ENCODE measurements around the gene CD47. TPM values are rescaled to one million over a fixed set of nuclear protein-coding genes. Genes with fewer than 3 reads are reported as not detected.

CD47 gene
- total and polyA plus RNA-seq, 7 donors = 10.8 to 74.9 (median 61.4) TPM

- Histone ChIP-seq H3K4me3 (no peak overlapping the region), H3K4me1 (no peaks in the 10 kb centered on the region), H3K27ac (no peak overlapping the region), H3K36me3 (no peaks in the 10 kb centered on the region), H3K9me3 (no peaks in the 10 kb centered on the region), H3K27me3 (no peaks in the 10 kb centered on the region)
- intact Hi-C loops (cut with DNase I) = no loop called here
- no peak for DNase-seq
- WGBS, 2 donors = 96 to 97% methylated on average over 2 of the region's 2 CpGs
- TF ChIP-seq POLR2A (IDR thresholded peaks at IDR 0.05) = no peak
- TF ChIP-seq CTCF (IDR thresholded peaks at IDR 0.05) = no peak
- TF ChIP-seq EP300 (IDR thresholded peaks at IDR 0.05) = no peak
- TF ChIP-seq POLR2AphosphoS5 (IDR thresholded peaks at IDR 0.05) = no peak
These were observed 61.9 kb downstream of the CD47 start for GRCh38 chr3:108028896-108029295.

DNA sequence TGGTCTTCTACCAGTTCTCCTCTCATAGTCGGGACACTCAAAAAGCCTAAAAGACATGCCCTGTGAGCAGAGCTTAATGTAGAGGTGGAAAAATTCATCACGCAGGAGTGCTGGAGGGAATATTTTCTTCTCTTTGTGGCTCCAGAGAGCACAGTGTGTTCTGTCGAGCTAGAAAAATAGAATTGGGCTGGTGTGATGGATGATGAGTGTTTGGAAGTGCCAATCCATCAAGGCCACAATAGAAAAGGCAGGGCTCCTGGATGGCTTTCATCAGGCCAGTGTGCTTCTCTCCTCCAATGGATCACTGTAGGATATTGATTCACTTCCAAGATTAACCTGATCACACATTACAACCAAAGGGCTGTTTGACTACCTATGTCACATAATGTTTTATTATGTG, 65.7 kb downstream of the CD47 start:
- 94 to 97% methylated on average over 3 of the region's 3 CpGs for WGBS, 2 donors
- Histone ChIP-seq H3K4me1 (no peaks in the 10 kb centered on the region), H3K27me3 (no peaks in the 10 kb centered on the region), H3K36me3 (no peaks in the 10 kb centered on the region), H3K9me3 (no peaks in the 10 kb centered on the region), H3K4me3 (no peak overlapping the region), H3K27ac (no peak overlapping the region)
- DNase-seq = no peak
- intact Hi-C loops (cut with DNase I) = no loop called here
- TF ChIP-seq POLR2AphosphoS5 (IDR thresholded peaks at IDR 0.05) = no peak
- no peak for TF ChIP-seq EP300 (IDR thresholded peaks at IDR 0.05)
- TF ChIP-seq CTCF (IDR thresholded peaks at IDR 0.05) = no peak
- TF ChIP-seq POLR2A (IDR thresholded peaks at IDR 0.05) = no peak

DNA sequence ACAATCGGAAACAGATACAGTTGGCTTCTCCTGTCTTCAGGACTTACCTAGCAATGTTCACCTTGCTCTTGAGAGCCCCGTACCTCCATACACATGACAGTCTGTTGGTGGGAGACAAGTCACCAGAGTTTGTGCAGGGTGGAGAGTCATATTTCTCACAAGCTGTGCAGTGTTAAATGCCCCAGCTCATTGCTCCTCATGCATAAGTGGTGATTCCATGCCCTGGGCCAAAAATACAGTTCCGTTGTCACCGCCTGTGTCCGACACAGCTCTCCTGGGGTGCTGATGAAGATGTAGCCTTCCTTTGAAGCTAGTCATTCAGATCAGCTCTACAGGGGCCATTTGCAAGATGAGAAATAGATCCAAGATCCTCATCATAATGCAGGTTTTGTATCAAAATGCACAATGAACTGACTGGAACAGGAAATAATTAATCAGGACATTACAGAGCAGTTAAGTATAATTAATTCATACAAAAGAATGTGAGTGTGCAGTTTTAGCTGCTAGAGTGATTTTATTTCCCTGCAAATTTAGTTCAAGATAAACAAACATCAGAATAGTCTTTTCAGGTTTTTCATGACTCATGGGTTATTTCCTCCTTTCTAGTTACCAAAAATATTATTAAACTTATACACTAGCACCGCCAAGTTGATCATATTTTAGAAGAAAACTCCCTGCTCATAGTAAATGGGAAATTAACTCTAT, 66.5 kb downstream of the CD47 start:
- no peak for TF ChIP-seq EP300 (IDR thresholded peaks at IDR 0.05)
- no peak for TF ChIP-seq POLR2A (IDR thresholded peaks at IDR 0.05)
- TF ChIP-seq CTCF (IDR thresholded peaks at IDR 0.05) = no peak
- no peak for TF ChIP-seq POLR2AphosphoS5 (IDR thresholded peaks at IDR 0.05)
- H3K36me3 ChIP-seq = no peaks in the 10 kb centered on the region
- H3K27me3 ChIP-seq = no peaks in the 10 kb centered on the region
- intact Hi-C loops (cut with DNase I) = no loop called here
- no peaks in the 10 kb centered on the region for H3K9me3 ChIP-seq
- 90 to 93% methylated on average over 6 of the region's 6 CpGs for WGBS, 2 donors
- H3K4me3 ChIP-seq = no peak overlapping the region
- H3K27ac ChIP-seq = no peak overlapping the region
- H3K4me1 ChIP-seq = no peaks in the 10 kb centered on the region
- DNase-seq = no peak

- WGBS, 2 donors = 38 to 72% methylated on average over 3 of the region's 3 CpGs
- Histone ChIP-seq H3K4me1 (no peaks in the 10 kb centered on the region), H3K27me3 (no peaks in the 10 kb centered on the region), H3K4me3 (no peak overlapping the region), H3K27ac (no peak overlapping the region), H3K36me3 (no peaks in the 10 kb centered on the region), H3K9me3 (no peaks in the 10 kb centered on the region)
- no peak for DNase-seq
- no peak for TF ChIP-seq EP300 (IDR thresholded peaks at IDR 0.05)
- no peak for TF ChIP-seq CTCF (IDR thresholded peaks at IDR 0.05)
- TF ChIP-seq POLR2AphosphoS5 (IDR thresholded peaks at IDR 0.05) = no peak
- no peak for TF ChIP-seq POLR2A (IDR thresholded peaks at IDR 0.05)
- intact Hi-C loops (cut with DNase I) = no loop called here
These were observed 68.3 kb downstream of the CD47 start for GRCh38 chr3:108022256-108023150.

Measured in sigmoid colon (tissue), 7 donors.